Large intestine (tissue), 12 donors: ENCODE data around the gene SOST. TPM values are rescaled to one million over a fixed set of nuclear protein-coding genes. Genes with fewer than 3 reads are reported as not detected.
"Not testable (repeated sequence)": the region's sequence is repeated elsewhere in the genome, so short reads cannot be mapped to it uniquely, and the experiment has no call there.

Experiments used
- DNase-seq, 2 donors: peaks; one replicate each; pipeline versions ENCODE4 v3.0.0 to v3.0.0-alpha.2; 2013
- H3K27ac ChIP-seq: one replicate; pipeline ENCODE4 v1.5.1; 2013; ENCODE audit warnings: low read length
- H3K27me3 ChIP-seq: 2 replicates; pipeline ENCODE4 v1.6.1; 2013; ENCODE audit warnings: low read length; ENCODE audit not compliant: control insufficient read depth, insufficient read depth
- H3K36me3 ChIP-seq: 2 replicates; pipeline ENCODE4 v1.6.1; 2013; ENCODE audit warnings: low read length; ENCODE audit not compliant: control insufficient read depth, insufficient read depth
- H3K4me1 ChIP-seq: one replicate; pipeline ENCODE4 v1.6.1; 2013; ENCODE audit warnings: low read length; ENCODE audit not compliant: control insufficient read depth, insufficient read depth
- H3K4me3 ChIP-seq: one replicate; pipeline ENCODE4 v1.5.1; 2013; ENCODE audit warnings: low read length
- H3K9me3 ChIP-seq: one replicate; pipeline ENCODE4 v1.6.1; 2013; ENCODE audit warnings: mild to moderate bottlenecking, low read depth, low read length, moderate library complexity; ENCODE audit not compliant: control insufficient read depth
- WGBS: methylation state at CpG from one replicate; pipeline ENCODE4 v1.1.5; 2013; ENCODE audit warnings: low lambda C conversion rate; ENCODE audit not compliant: insufficient coverage; 5-methylcytosine and 5-hydroxymethylcytosine counted together
- long read RNA-seq, 11 donors: transcript quantifications; one replicate each; lab custom pipeline, GENCODE V29; 2026
- polyA plus RNA-seq: library from polyadenylated mRNA; unstranded; fragments of 120-200 nt; gene quantifications from one replicate; pipeline ENCODE4 v1.2.1, GENCODE V29; 2013

Gene SOST
- not detected for polyA plus RNA-seq
- long read RNA-seq, donor 1 = 0 reads
- long read RNA-seq, donor 2 = 0 reads
- long read RNA-seq, donor 3 = 0 reads
- long read RNA-seq, donor 4 = 0 reads
- long read RNA-seq, donor 5 = 0 reads
- long read RNA-seq, donor 6, partial matches to known transcripts = 0 of 1 reads
- long read RNA-seq, donor 6, other reads (novel, unspliced or antisense) = 0 of 1 reads
- long read RNA-seq, donor 7 = 0 reads
- long read RNA-seq, donor 8 = 0 reads
- long read RNA-seq, donor 9 = 0 reads
- long read RNA-seq, donor 10 = 0 reads
- long read RNA-seq, donor 11 = 0 reads

DNA sequence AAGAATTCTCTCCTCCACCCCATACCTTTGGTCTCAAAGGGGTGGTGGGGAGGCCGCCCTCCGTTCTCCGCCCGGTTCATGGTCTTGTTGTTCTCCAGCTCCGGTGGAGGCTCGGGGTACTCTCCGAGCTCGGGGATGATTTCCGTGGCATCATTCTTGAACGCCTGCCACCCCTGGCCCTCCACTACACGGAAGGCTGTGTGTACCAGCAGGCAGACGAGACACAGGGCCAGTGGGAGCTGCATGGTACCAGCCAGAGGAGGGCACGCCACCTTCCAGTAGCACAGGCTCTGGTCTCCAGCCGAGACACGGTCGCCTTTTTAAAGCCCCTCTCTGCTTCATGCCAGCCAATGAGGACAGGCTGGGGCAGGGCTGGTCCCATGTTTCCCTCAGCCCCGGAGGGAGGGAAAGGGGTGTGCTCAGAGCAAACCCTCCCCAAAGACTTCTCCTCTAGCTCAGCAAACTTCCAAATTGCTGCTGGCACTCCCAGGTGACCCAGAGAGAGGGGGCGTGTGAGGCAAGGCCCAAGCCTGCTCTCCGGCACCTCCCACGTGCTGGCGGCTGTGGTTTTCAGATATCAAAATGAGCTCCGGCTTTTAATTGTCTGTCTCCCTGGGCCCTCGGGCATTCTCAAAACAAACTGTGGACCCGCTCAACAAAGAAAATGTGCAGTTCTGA is at the start of gene SOST:
SOST (minus strand) TSS at position 295 of the 678 bp plus-strand sequence; CDS start at position 245, 50 bp downstream.
- Histone ChIP-seq H3K4me1 (peaks cover 6% of the 10 kb centered on the region), H3K27ac (no peak within 1 kb of the TSS), H3K9me3 (peaks cover 7% of the 10 kb centered on the region), H3K27me3 (peaks cover 37% of the 10 kb centered on the region), H3K36me3 (no peaks in the 10 kb centered on the region), H3K4me3 (no peak within 1 kb of the TSS)
- DNase-seq = no peak
- no CpG with 5 or more reads among the region's 24 CpGs for WGBS

DNA sequence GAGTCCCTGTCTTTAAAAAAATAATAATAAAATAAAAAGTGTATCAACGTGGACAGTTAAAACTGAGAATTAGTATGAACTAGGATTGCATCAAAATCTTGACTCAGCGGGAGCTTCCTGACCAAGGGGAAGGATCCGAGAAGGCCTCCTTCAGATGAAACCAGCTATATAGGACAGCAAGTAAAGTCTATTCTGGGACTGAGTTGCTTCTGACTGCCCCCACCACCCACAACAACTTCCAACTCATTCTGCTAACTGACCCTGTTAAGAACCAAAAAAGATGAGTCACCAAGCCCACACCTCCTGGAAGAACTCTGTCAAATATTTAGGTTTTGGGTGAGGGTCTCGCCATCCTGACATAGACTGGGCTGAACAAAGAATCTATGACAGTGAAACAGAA is 49.5 kb upstream of the SOST start:
- WGBS = 90% methylated on average over 2 of the region's 4 CpGs
- H3K4me1 ChIP-seq = no peaks in the 10 kb centered on the region
- no peaks in the 10 kb centered on the region for H3K27me3 ChIP-seq
- H3K27ac ChIP-seq = no peak overlapping the region
- peaks cover 1% of the 10 kb centered on the region for H3K36me3 ChIP-seq
- H3K9me3 ChIP-seq = no peaks in the 10 kb centered on the region
- H3K4me3 ChIP-seq = no peak overlapping the region
- no peak for DNase-seq

DNA sequence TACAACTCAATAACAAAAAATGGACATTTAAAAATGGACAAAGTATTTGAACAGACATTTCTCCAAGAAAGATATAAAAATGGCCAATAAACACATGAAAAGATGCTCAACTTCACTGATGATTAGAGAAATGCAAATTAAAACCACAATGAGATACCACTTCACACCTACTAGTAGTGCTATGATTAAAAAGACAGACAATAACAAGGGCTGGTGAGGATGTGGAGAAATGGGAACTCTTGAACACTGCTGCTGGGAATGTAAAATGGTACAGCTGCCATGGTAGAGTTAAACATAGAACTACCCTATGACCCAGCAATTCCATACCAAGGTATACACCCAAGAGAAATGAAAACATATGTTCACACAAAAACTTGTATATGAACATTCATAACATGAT is 46.5 kb upstream of the SOST start:
- H3K9me3 ChIP-seq = no peaks in the 10 kb centered on the region
- no peak overlapping the region for H3K4me3 ChIP-seq
- H3K27ac ChIP-seq = no peak overlapping the region
- H3K36me3 ChIP-seq = no peaks in the 10 kb centered on the region
- DNase-seq = no peak
- H3K27me3 ChIP-seq = no peaks in the 10 kb centered on the region
- H3K4me1 ChIP-seq = no peaks in the 10 kb centered on the region

DNA sequence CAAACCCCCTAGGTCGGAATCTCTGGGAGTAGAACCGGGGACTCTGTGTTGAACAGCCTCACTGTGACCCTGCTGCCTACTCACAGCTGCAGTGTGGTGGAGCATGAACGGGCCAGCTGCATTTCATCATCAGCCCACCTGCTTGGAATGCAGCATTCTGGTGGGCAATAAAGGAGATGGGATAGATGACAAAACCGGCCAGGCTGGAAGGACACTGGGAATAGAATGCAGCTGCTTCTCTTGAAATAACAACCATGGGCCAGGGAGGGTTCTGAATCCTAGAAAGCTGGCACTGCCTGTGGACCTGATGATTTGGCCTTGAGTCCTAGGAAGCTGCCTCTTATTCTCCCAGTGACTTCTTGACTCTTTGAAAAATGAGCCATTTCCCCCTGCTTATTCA is 45.2 kb upstream of the SOST start:
- Histone ChIP-seq H3K36me3 (no peaks in the 10 kb centered on the region), H3K27me3 (no peaks in the 10 kb centered on the region), H3K9me3 (no peaks in the 10 kb centered on the region), H3K4me3 (no peak overlapping the region), H3K4me1 (no peaks in the 10 kb centered on the region), H3K27ac (no peak overlapping the region)
- no CpG with 5 or more reads among the region's 4 CpGs for WGBS
- no peak for DNase-seq

DNA sequence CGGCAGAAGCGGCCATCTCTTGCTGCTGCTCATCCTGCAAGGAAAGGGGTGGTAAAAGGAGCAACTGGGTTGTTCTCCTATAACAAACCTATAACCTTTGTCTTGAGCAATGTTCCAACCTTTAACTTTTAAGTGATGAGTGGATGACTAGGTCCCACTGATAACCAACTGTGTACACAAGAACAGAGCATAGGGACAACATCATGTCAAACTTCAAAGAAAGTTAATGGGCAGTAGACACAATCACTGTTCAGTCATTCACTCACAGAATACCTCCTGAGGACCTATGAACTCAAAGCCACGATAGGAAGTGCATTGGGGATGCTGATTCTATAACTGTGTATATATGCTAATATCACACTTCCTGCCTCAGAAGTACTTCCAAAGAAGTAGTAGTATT is 43.3 kb upstream of the SOST start:
- no peaks in the 10 kb centered on the region for H3K36me3 ChIP-seq
- H3K27ac ChIP-seq = no peak overlapping the region
- H3K4me3 ChIP-seq = no peak overlapping the region
- H3K4me1 ChIP-seq = no peaks in the 10 kb centered on the region
- H3K9me3 ChIP-seq = no peaks in the 10 kb centered on the region
- no peaks in the 10 kb centered on the region for H3K27me3 ChIP-seq
- WGBS = 29% methylated on average over 1 of the region's 3 CpGs
- DNase-seq = no peak

DNA sequence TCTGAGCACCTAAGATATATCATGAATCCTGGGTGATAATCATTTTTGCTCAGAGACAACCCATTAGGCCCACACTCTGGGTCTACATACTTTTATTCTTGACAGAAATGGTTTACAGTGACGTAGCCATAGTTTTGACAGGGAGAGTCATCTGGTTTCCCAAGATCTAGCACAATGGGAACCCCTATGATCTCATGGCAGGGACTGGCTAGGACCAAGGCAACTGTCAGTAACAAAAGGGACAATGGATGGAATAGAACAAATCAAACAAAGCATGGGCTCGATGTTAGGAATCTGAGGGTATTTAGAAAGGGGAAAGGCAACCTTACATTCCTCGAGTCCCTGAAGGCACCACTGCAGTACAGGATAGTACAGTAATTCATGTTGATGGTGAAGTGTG is 42.1 kb upstream of the SOST start:
- Histone ChIP-seq H3K27me3 (no peaks in the 10 kb centered on the region), H3K9me3 (no peaks in the 10 kb centered on the region), H3K4me3 (no peak overlapping the region), H3K27ac (no peak overlapping the region), H3K36me3 (no peaks in the 10 kb centered on the region), H3K4me1 (no peaks in the 10 kb centered on the region)
- no peak for DNase-seq
- WGBS = no CpG with 5 or more reads among the region's 3 CpGs

DNA sequence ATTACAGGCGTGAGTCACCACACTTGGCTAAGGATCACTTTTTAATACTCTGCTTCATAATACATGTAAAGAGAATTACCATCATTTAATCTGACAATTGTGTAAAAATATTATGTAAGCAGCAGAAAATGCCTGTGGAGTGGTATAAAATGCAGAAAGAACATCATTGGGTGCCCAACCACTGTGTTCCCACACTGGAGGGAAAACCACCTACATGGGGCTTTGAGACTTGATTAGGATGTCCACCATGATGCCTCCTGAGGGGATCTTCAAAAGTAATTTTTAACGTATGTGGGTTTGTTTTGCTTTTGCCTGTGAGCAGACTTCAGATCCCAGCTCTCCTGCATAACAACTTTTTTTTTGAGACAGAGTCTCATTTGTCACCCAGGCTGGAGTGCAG is 40.5 kb upstream of the SOST start:
- Histone ChIP-seq H3K4me1 (no peaks in the 10 kb centered on the region), H3K4me3 (no peak overlapping the region), H3K9me3 (no peaks in the 10 kb centered on the region), H3K36me3 (no peaks in the 10 kb centered on the region), H3K27me3 (no peaks in the 10 kb centered on the region), H3K27ac (no peak overlapping the region)
- DNase-seq = no peak
- 80% methylated on average over 1 of the region's 2 CpGs for whole genome bisulfite sequencing

DNA sequence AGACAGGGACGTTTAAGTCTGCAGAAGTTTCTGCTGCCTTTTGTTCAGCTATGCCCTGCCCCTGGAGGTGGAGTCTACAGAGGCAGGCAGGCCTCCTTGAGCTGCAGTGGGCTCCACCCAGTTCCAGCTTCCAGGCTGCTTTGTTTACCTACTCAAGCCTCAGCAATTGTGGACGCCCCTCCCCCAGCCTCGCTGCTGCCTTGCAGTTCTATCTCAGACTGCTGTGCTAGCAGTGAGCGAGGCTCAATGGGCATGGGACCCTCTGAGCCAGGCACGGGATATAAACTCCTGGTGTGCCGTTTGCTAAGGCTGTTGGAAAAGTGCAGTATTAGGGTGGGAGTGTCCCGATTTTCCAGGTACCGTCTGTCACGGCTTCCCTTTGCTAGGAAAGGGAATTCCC is 39.4 kb upstream of the SOST start:
- H3K4me1 ChIP-seq, DNase-seq: not testable (repeated sequence)

DNA sequence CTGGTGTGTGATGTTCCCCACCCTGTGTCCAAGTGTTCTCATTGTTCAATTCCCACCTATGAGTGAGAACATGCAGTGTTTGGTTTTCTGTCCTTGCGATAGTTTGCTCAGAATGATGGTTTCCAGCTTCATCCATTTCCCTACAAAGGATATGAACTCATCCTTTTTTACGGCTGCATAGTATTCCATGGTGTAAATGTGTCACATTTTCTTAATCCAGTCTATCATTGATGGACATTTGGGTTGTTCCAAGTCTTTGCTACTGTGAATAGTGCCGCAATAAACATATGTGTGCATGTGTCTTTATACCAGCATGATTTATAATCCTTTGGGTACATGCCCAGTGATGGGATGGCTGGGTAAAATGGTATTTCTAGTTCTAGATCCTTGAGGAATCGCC is 34.1 kb upstream of the SOST start:
- H3K27ac ChIP-seq, H3K4me3 ChIP-seq, H3K4me1 ChIP-seq, H3K36me3 ChIP-seq, DNase-seq, H3K9me3 ChIP-seq, H3K27me3 ChIP-seq: not testable (repeated sequence)
- WGBS = no CpG with 5 or more reads among the region's 4 CpGs

More for the DNA sequence above, 39.4 kb upstream of the SOST start:
- H3K4me3 ChIP-seq, H3K27me3 ChIP-seq, H3K27ac ChIP-seq, H3K36me3 ChIP-seq, H3K9me3 ChIP-seq: not testable (repeated sequence)
- no CpG with 5 or more reads among the region's 9 CpGs for WGBS

DNA sequence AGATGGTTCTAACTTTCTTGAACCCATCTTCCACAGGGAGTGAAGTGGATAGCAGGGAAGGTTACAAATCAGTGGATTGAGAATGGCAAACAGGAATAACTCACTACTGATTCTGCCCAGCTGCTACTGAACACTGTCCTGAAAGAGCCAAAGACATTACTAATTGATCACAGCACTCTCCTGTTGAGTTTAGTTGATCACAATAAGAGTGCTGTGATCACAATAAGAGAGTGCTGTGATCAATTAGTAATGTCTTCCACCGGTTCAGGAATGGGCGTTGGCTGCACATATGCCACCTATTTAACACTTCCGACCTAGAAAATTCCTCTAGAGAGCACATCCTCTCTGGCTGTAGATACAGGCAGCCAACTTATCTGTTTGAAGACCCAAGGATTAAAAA is 33.0 kb upstream of the SOST start:
- WGBS = no CpG with 5 or more reads among the region's 3 CpGs
- peaks cover 3% of the 10 kb centered on the region for H3K9me3 ChIP-seq
- no peaks in the 10 kb centered on the region for H3K4me1 ChIP-seq
- peak; percentile 57 to 80 for DNase-seq
- H3K27me3 ChIP-seq = no peaks in the 10 kb centered on the region
- no peak overlapping the region for H3K4me3 ChIP-seq
- no peaks in the 10 kb centered on the region for H3K36me3 ChIP-seq
- no peak overlapping the region for H3K27ac ChIP-seq
